ENCODE results near the gene STIM1. TPM values are rescaled to one million over a fixed set of nuclear protein-coding genes. Genes with fewer than 3 reads are reported as not detected.

Gene STIM1
- total and polyA plus RNA-seq, 7 donors: 5.3 to 44.8 (median 29.3) TPM

GRCh38 chr11:3823762-3824506 lies 31.5 kb upstream of the STIM1 start:
- Histone ChIP-seq H3K4me3 (no peak overlapping the region), H3K36me3 (peaks cover 7 to 22% (median 17%) of the 10 kb centered on the region in 4 donors), H3K9me3 (no peaks in the 10 kb centered on the region), H3K27me3 (no peaks in the 10 kb centered on the region), H3K4me1 (no peaks in the 10 kb centered on the region), H3K27ac (no peak overlapping the region)
- TF ChIP-seq POLR2AphosphoS5 (IDR thresholded peaks at IDR 0.05) (no peak), EP300 (IDR thresholded peaks at IDR 0.05) (no peak), POLR2A (IDR thresholded peaks at IDR 0.05) (no peak), CTCF (IDR thresholded peaks at IDR 0.05) (no peak)
- DNase-seq: no peak
- WGBS, 2 donors: 95 to 96% methylated on average over 30 of the region's 30 CpGs
- intact Hi-C loops (cut with DNase I): no loop called here

GRCh38 chr11:3824714-3825472 lies 30.6 kb upstream of the STIM1 start:
- TF ChIP-seq CTCF (IDR thresholded peaks at IDR 0.05) (peak in 3 of 4 experiments; percentile 21 to 42 (median 28)), POLR2AphosphoS5 (IDR thresholded peaks at IDR 0.05) (no peak)

DNA sequence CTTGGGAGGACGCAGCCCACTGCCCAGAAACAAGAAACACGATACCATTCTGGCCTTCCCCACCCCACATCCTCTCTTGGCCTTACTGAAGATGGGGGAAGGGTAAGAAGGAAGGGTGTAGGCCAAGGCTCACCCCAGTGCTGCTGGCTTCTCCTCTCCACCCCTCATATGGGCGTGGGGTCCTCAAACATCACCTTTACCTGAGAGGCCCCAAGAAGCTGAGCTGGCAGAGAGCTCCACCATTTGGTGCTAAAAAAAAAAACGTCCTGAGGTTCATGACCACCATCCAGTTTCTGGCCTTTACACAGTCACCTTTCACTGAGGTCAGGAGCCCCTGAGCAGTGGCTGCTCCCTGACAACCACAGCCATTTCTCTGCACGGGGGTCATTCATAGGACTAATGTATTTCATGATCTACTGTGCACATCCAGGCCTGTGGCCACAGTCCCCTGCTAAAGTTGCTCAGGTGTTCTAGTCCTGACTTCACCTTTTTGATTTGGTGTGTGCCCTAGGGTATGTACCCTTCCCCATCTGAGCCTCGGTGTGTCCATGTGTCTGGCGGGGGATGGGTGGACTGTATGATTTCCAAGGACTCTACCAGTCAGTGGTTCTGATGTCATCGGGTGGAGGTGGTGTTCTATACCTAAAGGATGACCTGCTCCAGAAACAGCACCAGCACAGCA lies 29.9 kb upstream of the STIM1 start:
- TF ChIP-seq POLR2AphosphoS5 (IDR thresholded peaks at IDR 0.05) (no peak), EP300 (IDR thresholded peaks at IDR 0.05) (no peak), CTCF (IDR thresholded peaks at IDR 0.05) (no peak), POLR2A (IDR thresholded peaks at IDR 0.05) (no peak)
- no peak for DNase-seq
- peaks cover 7 to 33% (median 17%) of the 10 kb centered on the region in 4 donors for H3K36me3 ChIP-seq
- no peaks in the 10 kb centered on the region for H3K27me3 ChIP-seq
- H3K4me3 ChIP-seq: no peak overlapping the region
- intact Hi-C loops (cut with DNase I): no loop called here
- H3K4me1 ChIP-seq: no peaks in the 10 kb centered on the region
- no peak overlapping the region for H3K27ac ChIP-seq
- H3K9me3 ChIP-seq: no peaks in the 10 kb centered on the region
- WGBS, 2 donors: 82 to 87% methylated on average over 8 of the region's 8 CpGs

More at GRCh38 chr11:3824714-3825472, 30.6 kb upstream of the STIM1 start:
- Histone ChIP-seq H3K27me3 (no peaks in the 10 kb centered on the region), H3K9me3 (no peaks in the 10 kb centered on the region), H3K4me3 (no peak overlapping the region), H3K36me3 (peaks cover 7 to 27% (median 17%) of the 10 kb centered on the region in 4 donors), H3K4me1 (no peaks in the 10 kb centered on the region), H3K27ac (no peak overlapping the region)
- intact Hi-C loops (cut with DNase I): no loop called here
- DNase-seq: peak; percentile 73
- 75 to 84% methylated on average over 18 of the region's 18 CpGs for WGBS, 2 donors

GRCh38 chr11:3826721-3827120 lies 28.7 kb upstream of the STIM1 start:
- peaks cover 7 to 41% (median 17%) of the 10 kb centered on the region in 4 donors for H3K36me3 ChIP-seq
- WGBS, 2 donors: 96 to 98% methylated on average over 3 of the region's 3 CpGs
- TF ChIP-seq CTCF (IDR thresholded peaks at IDR 0.05) (no peak), POLR2AphosphoS5 (IDR thresholded peaks at IDR 0.05) (no peak), POLR2A (IDR thresholded peaks at IDR 0.05) (no peak), EP300 (IDR thresholded peaks at IDR 0.05) (no peak)
- intact Hi-C loops (cut with DNase I): no loop called here
- no peaks in the 10 kb centered on the region for H3K27me3 ChIP-seq
- DNase-seq: no peak
- H3K27ac ChIP-seq: no peak overlapping the region
- H3K4me1 ChIP-seq: no peaks in the 10 kb centered on the region
- H3K4me3 ChIP-seq: no peak overlapping the region
- no peaks in the 10 kb centered on the region for H3K9me3 ChIP-seq

Data from sigmoid colon (tissue), 7 donors.